K562 (cell line): ENCODE results near the gene GLIPR2. TPM values are rescaled to one million over a fixed set of nuclear protein-coding genes. Genes with fewer than 3 reads are reported as not detected.

Experiments used
- ATAC-seq: fragments of 200-7000 bp; cut with Tn5 transposase; 3 replicates; pipeline ENCODE4 v1.9.1; 2020; ENCODE audit warnings: moderate library complexity
- Bru-seq: library from RNA; stranded (reverse); fragments of 400-500 nt; gene quantifications from one replicate; lab custom pipeline; 2021; lab: Mats Ljungman, UMichigan
- BruChase-seq, 2 experiments: library from RNA; stranded (reverse); fragments of 400-500 nt; gene quantifications; one replicate each; lab custom pipeline; 2021; lab: Mats Ljungman, UMichigan
- BruUV-seq: library from RNA; stranded (reverse); fragments of 400-500 nt; replicated peaks from 2 replicates; lab custom pipeline; 2021; lab: Mats Ljungman, UMichigan
- CTCF ChIA-PET: fragments of 300-600 bp; formaldehyde crosslinking; extraction: SDS; loops from one replicate; lab custom pipeline; 2021; ENCODE audit warnings: low intra/inter-chr PET ratio; lab: Yijun Ruan, JAX
- POLR2A ChIA-PET: fragments of 300-600, 350-650 bp; sonication (Branson Sonifier 250); formaldehyde crosslinking; extraction: SDS; loops from one replicate; lab custom pipeline; 2021; ENCODE audit warnings: antibody characterized with exemption, inconsistent platforms; lab: Yijun Ruan, JAX
- DNase-seq, 4 experiments: peaks; one replicate each; pipeline versions ENCODE4 v3.0.0 to v3.0.0-alpha.2; 2011 to 2018; ENCODE audit warnings: low spot score in 3 of 4, mixed read lengths in 3 of 4; ENCODE audit errors: extremely low read depth in 1 of 4
- FAIRE-seq: peaks from 2 replicates; lab custom pipeline; 2011; peaks lifted over from hg19 to GRCh38; lab: Jason Lieb, UNC
- H2AFZ ChIP-seq: 2 replicates; pipeline ENCODE4 v1.6.0; 2011; ENCODE audit warnings: low read depth, low read length, control low read depth, inconsistent platforms
- H3K27ac ChIP-seq: fragments of 200-600 bp; 3 replicates; pipeline ENCODE4 v1.8.0; 2011; ENCODE audit warnings: low read depth, mild to moderate bottlenecking, control low read depth, inconsistent platforms, low read length, moderate library complexity, mixed read lengths; ENCODE audit errors: extremely low read depth
- H3K27me3 ChIP-seq, 2 experiments: fragments of 300-600 bp in 1 of 2; 2 replicates in 1 of 2; 3 replicates in 1 of 2; pipeline versions ENCODE4 v1.6.0 to v1.8.0; 2011; ENCODE audit warnings: inconsistent platforms in 2 of 2, low read length in 2 of 2, mild to moderate bottlenecking in 1 of 2, mixed read lengths in 1 of 2, moderate library complexity in 1 of 2; ENCODE audit not compliant: control insufficient read depth in 2 of 2, insufficient read depth in 2 of 2
- H3K36me3 ChIP-seq: fragments of 300-600 bp; 3 replicates; pipeline ENCODE4 v1.8.0; 2011; ENCODE audit warnings: mild to moderate bottlenecking, low read length, inconsistent platforms; ENCODE audit not compliant: control insufficient read depth, insufficient read depth
- H3K4me1 ChIP-seq, 2 experiments: fragments of 200-600 bp in 1 of 2; replicated peaks in 1 of 2; 2 replicates in 1 of 2; 3 replicates in 1 of 2; pipeline versions ENCODE4 v1.5.1 to v1.8.0; 2011; ENCODE audit warnings: inconsistent platforms in 2 of 2, low read length in 2 of 2, mild to moderate bottlenecking in 1 of 2, mixed read lengths in 1 of 2, moderate library complexity in 1 of 2; ENCODE audit not compliant: control insufficient read depth in 2 of 2, insufficient read depth in 2 of 2
- H3K4me2 ChIP-seq: 2 replicates; pipeline ENCODE4 v1.6.1; 2011; ENCODE audit warnings: low read length, control low read depth, inconsistent platforms, mixed read lengths; ENCODE audit not compliant: insufficient read depth
- H3K4me3 ChIP-seq: fragments of 200-600 bp; sonication (generic), shearing (Covaris generic); 2 replicates; pipeline ENCODE4 v1.5.1; 2016; ENCODE audit warnings: control low read depth, inconsistent platforms
- H3K79me2 ChIP-seq: fragments of 200-600 bp; 3 replicates; pipeline ENCODE4 v1.8.0; 2011; ENCODE audit warnings: low read length, inconsistent platforms; ENCODE audit not compliant: control insufficient read depth, insufficient read depth
- H3K9ac ChIP-seq, 2 experiments: 2 replicates each; pipeline versions ENCODE4 v1.6.0 to v1.6.1; 2011; ENCODE audit warnings: low read depth in 2 of 2, low read length in 2 of 2, control low read depth in 1 of 2, inconsistent platforms in 1 of 2, mild to moderate bottlenecking in 1 of 2, mixed read lengths in 1 of 2; ENCODE audit not compliant: insufficient read depth in 1 of 2
- H3K9me1 ChIP-seq: one replicate; pipeline ENCODE4 v1.6.0; 2011; ENCODE audit warnings: inconsistent platforms, mild to moderate bottlenecking, low read length, moderate library complexity; ENCODE audit not compliant: control insufficient read depth, insufficient read depth
- H3K9me3 ChIP-seq: replicated peaks from 2 replicates; pipeline ENCODE4 v1.5.1; 2011; ENCODE audit warnings: low read depth, low read length, inconsistent platforms; ENCODE audit not compliant: control insufficient read depth, insufficient read depth
- H4K20me1 ChIP-seq: replicated peaks from 2 replicates; pipeline ENCODE4 v1.6.1; 2011; ENCODE audit warnings: low read length, inconsistent platforms, mixed read lengths; ENCODE audit not compliant: control insufficient read depth, insufficient read depth
- GATAD2A ChIP-seq: fragments of 450-650 bp; IDR thresholded peaks from 2 replicates; pipeline ENCODE4 v1.6.1; 2017
- GATAD2B ChIP-seq: fragments of 450-650 bp; IDR thresholded peaks from 2 replicates; pipeline ENCODE4 v1.6.1; 2017; ENCODE audit warnings: mild to moderate bottlenecking, borderline replicate concordance
- MCM2 ChIP-seq: fragments of 450-650 bp; IDR thresholded peaks from 2 replicates; pipeline ENCODE4 v1.6.1; 2017; ENCODE audit warnings: low read depth, mild to moderate bottlenecking
- MCM3 ChIP-seq: fragments of 450-650 bp; IDR thresholded peaks from 2 replicates; pipeline ENCODE4 v1.6.1; 2016
- MTA2 ChIP-seq: fragments of 450-650 bp; IDR thresholded peaks from 2 replicates; pipeline ENCODE4 v1.6.1; 2016; ENCODE audit warnings: low read depth
- SMARCE1 ChIP-seq: fragments of 450-650 bp; IDR thresholded peaks from 2 replicates; pipeline ENCODE4 v1.7.1; 2016; ENCODE audit warnings: mild to moderate bottlenecking
- THRAP3 ChIP-seq: fragments of 450-650 bp; IDR thresholded peaks from 2 replicates; pipeline ENCODE4 v1.6.1; 2016; ENCODE audit warnings: mild to moderate bottlenecking, inconsistent platforms, borderline replicate concordance
- TOE1 ChIP-seq, 2 experiments: fragments of 450-650 bp in 1 of 2; sonication (generic) in 1 of 2; formaldehyde crosslinking in 1 of 2; IDR thresholded peaks; 2 replicates each; pipeline versions ENCODE4 v1.7.1 to v1.8.0; 2016 to 2022; ENCODE audit warnings: borderline replicate concordance in 2 of 2, mild to moderate bottlenecking in 2 of 2, antibody characterized with exemption in 1 of 2, inconsistent platforms in 1 of 2, low read depth in 1 of 2, missing genetic modification reagents in 1 of 2, moderate library complexity in 1 of 2
- ZKSCAN3 ChIP-seq: fragments of 250-450 bp; sonication (Bioruptor Pico); IDR thresholded peaks from 2 replicates; pipeline ENCODE4 v1.4.0; 2020
- WGBS: fragments of 100-300 bp; shearing (Covaris generic); methylation state at CpG from one replicate; pipeline ENCODE4 v1.1.6; 2016; ENCODE audit warnings: low coverage, mixed read lengths; ENCODE audit not compliant: insufficient coverage; ENCODE audit errors: missing lambda C conversion rate; 5-methylcytosine and 5-hydroxymethylcytosine counted together
- in situ Hi-C: fragments of 300-500 bp; cut with MboI; formaldehyde crosslinking; loops from 4 replicates; pipeline ENCODE4 v1.15.0; 2018; ENCODE audit warnings: inconsistent platforms, mixed read lengths
- intact Hi-C: fragments of 100-400 bp; cut with micrococcal nuclease; formaldehyde crosslinking; loops from 2 replicates; pipeline ENCODE4 v1.14.2; 2022
- long read RNA-seq, 3 experiments: library from polyadenylated mRNA in 2 of 3; library from RNA in 1 of 3; unstranded in 2 of 3; stranded (forward) in 1 of 3; transcript quantifications; one replicate each; pipeline ENCODE4 v2.0.0, GENCODE V29; 2019 to 2022
- polyA minus RNA-seq, 3 experiments: library from RNA; depleted of rRNA, polyadenylated mRNA; stranded (reverse); fragments of >200 nt; gene quantifications; 2 replicates each; pipeline ENCODE4 v1.2.3, GENCODE V29; 2011
- polyA plus RNA-seq, 8 experiments: library from polyadenylated mRNA; depleted of rRNA in 4 of 8; stranded (reverse) in 5 of 8; unstranded in 3 of 8; fragments of >200 nt; fragmentation: Nextera tagmentation in 2 of 8; fragmentation: Illumina TruSeq in 1 of 8; extraction: Ambion mirVana in 2 of 8; extraction: Trizol in 1 of 8; gene quantifications; 2 replicates each; pipeline versions ENCODE4 v1.2.1 to v1.2.3, GENCODE V29; 2011 to 2014; ENCODE audit warnings: inconsistent platforms in 1 of 8, missing spikeins in 1 of 8
- total RNA-seq, 7 experiments: library from RNA; depleted of rRNA in 6 of 7; stranded (reverse); fragments of >200 nt in 6 of 7; fragmentation: Illumina TruSeq in 2 of 7; extraction: Trizol in 2 of 7; gene quantifications; 2 replicates each; pipeline versions ENCODE4 v1.2.1 to v1.2.3, GENCODE V29; 2011 to 2021; ENCODE audit warnings: low replicate concordance in 1 of 7
- TF ChIP-seq, protein P1 (sequence below): fragments of 450-650 bp; IDR thresholded peaks from one replicate; pipeline ENCODE4 v1.6.1; 2018; ENCODE audit warnings: mild to moderate bottlenecking, moderate library complexity; ENCODE audit not compliant: partially characterized antibody
- TF ChIP-seq, protein P2 (sequence below), 2 experiments: IDR thresholded peaks; 2 replicates each; pipeline ENCODE4 v1.6.1; 2011; ENCODE audit warnings: borderline replicate concordance in 1 of 2, control low read depth in 1 of 2, low read depth in 1 of 2, low read length in 1 of 2, mild to moderate bottlenecking in 1 of 2, mixed read lengths in 1 of 2, moderate library complexity in 1 of 2; ENCODE audit not compliant: insufficient read depth in 1 of 2, insufficient read length in 1 of 2, poor library complexity in 1 of 2, severe bottlenecking in 1 of 2; ENCODE audit errors: extremely low read depth in 1 of 2
- TF ChIP-seq, protein P3 (sequence below): sonication (generic); formaldehyde crosslinking; IDR thresholded peaks from 2 replicates; pipeline ENCODE4 v1.8.1; 2022; ENCODE audit warnings: missing genetic modification reagents

GLIPR2 gene, protein sequence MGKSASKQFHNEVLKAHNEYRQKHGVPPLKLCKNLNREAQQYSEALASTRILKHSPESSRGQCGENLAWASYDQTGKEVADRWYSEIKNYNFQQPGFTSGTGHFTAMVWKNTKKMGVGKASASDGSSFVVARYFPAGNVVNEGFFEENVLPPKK
- total RNA-seq (2011; cell fraction: chromatin; rRNA removed; ENCODE audit: low replicate concordance), result 3.2 and 3.8 TPM in 2 replicates
- 1.7 and 2.2 TPM in 2 replicates for total RNA-seq (2011; cell fraction: nucleolus; rRNA removed)
- total RNA-seq (2011; cell fraction: nucleoplasm; rRNA removed), result 2.6 and 4.5 TPM in 2 replicates
- total RNA-seq (2014; rRNA removed) (2.0 and 4.0 TPM in 2 replicates), total RNA-seq (2014; rRNA removed; fragmentation: Illumina TruSeq; extraction: Trizol) (2.2 and 2.4 TPM in 2 replicates), total RNA-seq (2015; rRNA removed; fragmentation: Illumina TruSeq; extraction: Trizol) (1.4 TPM in 2 replicates), total RNA-seq (2021) (3.8 and 4.7 TPM in 2 replicates), polyA plus RNA-seq (2011; rRNA removed) (6.9 and 8.8 TPM in 2 replicates), polyA plus RNA-seq (2014; fragmentation: Illumina TruSeq; extraction: Trizol) (4.4 and 4.8 TPM in 2 replicates), polyA plus RNA-seq (2014; fragmentation: Nextera tagmentation; extraction: Ambion mirVana) (1 to 10 TPM; 2.7 to 2.9 TPM), polyA plus RNA-seq (2014; rRNA removed) (4.0 and 4.6 TPM in 2 replicates), polyA minus RNA-seq (2011; rRNA and poly(A)+ RNA removed) (6.3 and 7.9 TPM in 2 replicates), Bru-seq, nascent RNA (percentile 48 among the genes with signal in this experiment), BruChase-seq, experiment 1, labeled RNA remaining after a 2-hour chase (percentile 34 among the genes with signal in this experiment), BruChase-seq, experiment 2, labeled RNA remaining after a 6-hour chase (percentile 35 among the genes with signal in this experiment)
- polyA plus RNA-seq (2011; cell fraction: cytosol; rRNA removed), result 5.0 and 5.2 TPM in 2 replicates
- polyA plus RNA-seq (2011; cell fraction: nucleus; rRNA removed), result 2.9 and 3.2 TPM in 2 replicates
- 2.2 and 2.3 TPM in 2 replicates for polyA plus RNA-seq (2012)
- 2.5 and 4.0 TPM in 2 replicates for polyA minus RNA-seq (2011; cell fraction: cytosol; rRNA and poly(A)+ RNA removed)
- polyA minus RNA-seq (2011; cell fraction: nucleus; rRNA and poly(A)+ RNA removed), result 0.56 and 0.67 TPM in 2 replicates
- long read RNA-seq, experiment 1, transcript GLIPR2-202 (5 exons, 1,890 nt), result major isoform, 13 of 44 reads
- long read RNA-seq, experiment 1, partial matches to known transcripts, result 0 of 44 reads
- long read RNA-seq, experiment 1, other reads (novel, unspliced or antisense), result 29 of 44 reads
- long read RNA-seq, experiment 2, partial matches to known transcripts, result 0 of 10 reads
- long read RNA-seq, experiment 2, other reads (novel, unspliced or antisense), result 5 of 10 reads
- long read RNA-seq, experiment 3, partial matches to known transcripts, result 0 of 4 reads
- long read RNA-seq, experiment 3, other reads (novel, unspliced or antisense), result 1 of 4 reads

DNA sequence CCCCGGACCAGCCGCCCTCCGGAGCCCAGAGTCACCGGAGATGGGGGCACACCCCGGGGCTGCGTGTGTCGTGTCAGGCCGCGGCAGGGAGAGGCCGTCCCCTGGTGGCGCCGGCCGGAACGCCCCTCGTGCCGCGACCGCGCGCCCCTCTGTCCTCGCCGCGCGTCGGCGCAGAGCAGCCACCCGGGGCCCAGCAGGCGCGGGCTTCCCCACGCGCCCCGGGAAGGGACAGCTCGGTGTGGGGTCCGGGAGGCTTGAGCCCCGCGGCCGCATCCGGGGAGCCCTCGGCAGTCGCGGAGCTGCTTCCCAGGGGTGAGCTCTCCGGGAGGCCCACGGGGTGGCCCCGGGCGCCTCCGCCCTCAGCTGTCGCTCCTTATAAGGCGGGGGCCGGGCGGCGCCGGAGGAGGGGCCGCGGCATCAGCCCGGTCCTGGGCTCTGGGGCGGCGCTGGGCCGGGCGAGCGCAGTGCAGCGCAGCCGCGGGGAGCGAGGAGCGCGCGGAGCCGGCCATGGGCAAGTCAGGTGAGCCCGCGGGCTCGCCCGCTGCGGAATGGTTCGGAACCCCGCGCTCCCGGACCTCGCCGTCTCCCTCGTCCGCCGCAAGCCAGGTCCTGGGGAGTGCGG, at the start of gene GLIPR2:
Gene GLIPR2, plus strand, starts transcription at position 462 of the 622 bp plus-strand sequence. Its CDS starts 46 bp downstream, at position 508.
- Histone ChIP-seq H3K4me2 (peak within 1 kb of the TSS; percentile 57), H3K4me1 (peaks cover 5 to 30% of the 10 kb centered on the region in 2 experiments; a peak in 4 of 5 replicates), H3K9me3 (no peaks in the 10 kb centered on the region), H2AFZ (peak within 1 kb of the TSS; percentile 84), H3K27me3 (no peaks in the 10 kb centered on the region), H3K9me1 (no peaks in the 10 kb centered on the region), H3K27ac (no peak within 1 kb of the TSS; the same call in 2 of the 3 replicates), H3K36me3 (no peaks in the 10 kb centered on the region), H3K4me3 (peak within 1 kb of the TSS; percentile 55), H4K20me1 (no peaks in the 10 kb centered on the region; the same call in 1 of the 2 replicates), H3K79me2 (peaks cover 4% of the 10 kb centered on the region; the same call in 1 of the 3 replicates), H3K9ac (peak within 1 kb of the TSS; percentile 61 to 89)
- intact Hi-C loops (no loop called here), in situ Hi-C loops (no loop called here)
- peak; percentile 98 for ATAC-seq
- no TSS peak for BruUV-seq
- FAIRE-seq, result no peak
- 7% methylated on average over 3 of the region's 83 CpGs for WGBS
- DNase-seq, result peak; percentile 78 to 89 (median 88)
- ChIA-PET POLR2A (interaction anchor here (0.6 to 1.8 kb wide), 3 partner anchors 13 to 418 kb away, joined by 3 to 5 read pairs (median 3); no protein-coding TSS in a partner anchor), CTCF (no interaction called here)
- TF ChIP-seq, protein P1, sequence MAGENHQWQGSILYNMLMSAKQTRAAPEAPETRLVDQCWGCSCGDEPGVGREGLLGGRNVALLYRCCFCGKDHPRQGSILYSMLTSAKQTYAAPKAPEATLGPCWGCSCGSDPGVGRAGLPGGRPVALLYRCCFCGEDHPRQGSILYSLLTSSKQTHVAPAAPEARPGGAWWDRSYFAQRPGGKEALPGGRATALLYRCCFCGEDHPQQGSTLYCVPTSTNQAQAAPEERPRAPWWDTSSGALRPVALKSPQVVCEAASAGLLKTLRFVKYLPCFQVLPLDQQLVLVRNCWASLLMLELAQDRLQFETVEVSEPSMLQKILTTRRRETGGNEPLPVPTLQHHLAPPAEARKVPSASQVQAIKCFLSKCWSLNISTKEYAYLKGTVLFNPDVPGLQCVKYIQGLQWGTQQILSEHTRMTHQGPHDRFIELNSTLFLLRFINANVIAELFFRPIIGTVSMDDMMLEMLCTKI, result no peak
- no peak for TF ChIP-seq THRAP3
- no peak for TF ChIP-seq MTA2
- TF ChIP-seq, protein P2, sequence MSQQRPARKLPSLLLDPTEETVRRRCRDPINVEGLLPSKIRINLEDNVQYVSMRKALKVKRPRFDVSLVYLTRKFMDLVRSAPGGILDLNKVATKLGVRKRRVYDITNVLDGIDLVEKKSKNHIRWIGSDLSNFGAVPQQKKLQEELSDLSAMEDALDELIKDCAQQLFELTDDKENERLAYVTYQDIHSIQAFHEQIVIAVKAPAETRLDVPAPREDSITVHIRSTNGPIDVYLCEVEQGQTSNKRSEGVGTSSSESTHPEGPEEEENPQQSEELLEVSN (IDR thresholded peaks at IDR 0.05; ENCODE audit: borderline replicate concordance in 1 of 2, extremely low read depth in 1 of 2, insufficient read depth in 1 of 2, insufficient read length in 1 of 2, low read depth in 1 of 2, low read length in 1 of 2, poor library complexity in 1 of 2, severe bottlenecking in 1 of 2), result peak in 1 of 2 experiments; percentile 80
- TF ChIP-seq GATAD2A, result no peak
- peak; percentile 46; the same call in 1 of the 2 replicates for TF ChIP-seq GATAD2B
- TF ChIP-seq ZKSCAN3 (CRISPR knock-in tag), result no peak
- TF ChIP-seq SMARCE1, result no peak
- no peak for TF ChIP-seq MCM2
- no peak for TF ChIP-seq TOE1 (IDR thresholded peaks at IDR 0.05; ENCODE audit: borderline replicate concordance)
- no peak for TF ChIP-seq TOE1 (CRISPR knock-in tag; IDR thresholded peaks at IDR 0.05; ENCODE audit: borderline replicate concordance, low read depth)
- TF ChIP-seq, protein P3, sequence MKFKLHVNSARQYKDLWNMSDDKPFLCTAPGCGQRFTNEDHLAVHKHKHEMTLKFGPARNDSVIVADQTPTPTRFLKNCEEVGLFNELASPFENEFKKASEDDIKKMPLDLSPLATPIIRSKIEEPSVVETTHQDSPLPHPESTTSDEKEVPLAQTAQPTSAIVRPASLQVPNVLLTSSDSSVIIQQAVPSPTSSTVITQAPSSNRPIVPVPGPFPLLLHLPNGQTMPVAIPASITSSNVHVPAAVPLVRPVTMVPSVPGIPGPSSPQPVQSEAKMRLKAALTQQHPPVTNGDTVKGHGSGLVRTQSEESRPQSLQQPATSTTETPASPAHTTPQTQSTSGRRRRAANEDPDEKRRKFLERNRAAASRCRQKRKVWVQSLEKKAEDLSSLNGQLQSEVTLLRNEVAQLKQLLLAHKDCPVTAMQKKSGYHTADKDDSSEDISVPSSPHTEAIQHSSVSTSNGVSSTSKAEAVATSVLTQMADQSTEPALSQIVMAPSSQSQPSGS (CRISPR knock-in tag), result no peak
- TF ChIP-seq MCM3, result no peak
